ENCODE measurements around the gene FGF12.

DNA sequence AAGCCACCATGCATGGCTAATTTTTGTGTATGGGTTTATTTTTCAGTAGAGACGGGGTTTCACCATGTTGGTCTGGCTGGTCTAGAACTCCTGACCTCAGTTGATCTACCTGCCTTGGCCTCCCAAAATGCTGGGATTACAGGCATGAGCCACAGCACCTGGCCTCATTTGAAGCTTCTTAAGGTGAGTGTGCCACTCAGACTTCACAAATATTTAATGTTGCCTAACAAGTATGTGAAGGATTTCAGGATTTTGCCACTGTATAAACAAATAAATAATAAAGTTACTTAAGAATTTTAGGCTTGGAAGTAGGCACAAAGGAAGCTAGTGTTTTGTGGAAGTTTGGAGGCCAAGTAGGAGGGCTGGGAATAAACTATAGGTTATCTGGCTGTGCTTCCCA lies 73.5 kb downstream of the FGF12 start:
- TF ChIP-seq FOXA1 (IDR thresholded peaks at IDR 0.05) (no peak), BHLHE40 (IDR thresholded peaks at IDR 0.05; ENCODE audit: borderline replicate concordance) (no peak), FOXM1 (IDR thresholded peaks at IDR 0.05; ENCODE audit: borderline replicate concordance) (no peak), ELF4 (IDR thresholded peaks at IDR 0.05) (no peak), SUZ12 (IDR thresholded peaks at IDR 0.05) (no peak), NFRKB (IDR thresholded peaks at IDR 0.05) (no peak), HDGF (IDR thresholded peaks at IDR 0.05; ENCODE audit: borderline replicate concordance) (no peak), SP1 (IDR thresholded peaks at IDR 0.05) (no peak), FOXK2 (IDR thresholded peaks at IDR 0.05) (no peak), LEF1 (IDR thresholded peaks at IDR 0.05; ENCODE audit: borderline replicate concordance) (no peak), TARDBP (IDR thresholded peaks at IDR 0.05) (no peak), L3MBTL2 (conservative IDR thresholded peaks at IDR 0.05) (no peak), ZNF384 (IDR thresholded peaks at IDR 0.05) (no peak)
- TF ChIP-seq, protein P1, sequence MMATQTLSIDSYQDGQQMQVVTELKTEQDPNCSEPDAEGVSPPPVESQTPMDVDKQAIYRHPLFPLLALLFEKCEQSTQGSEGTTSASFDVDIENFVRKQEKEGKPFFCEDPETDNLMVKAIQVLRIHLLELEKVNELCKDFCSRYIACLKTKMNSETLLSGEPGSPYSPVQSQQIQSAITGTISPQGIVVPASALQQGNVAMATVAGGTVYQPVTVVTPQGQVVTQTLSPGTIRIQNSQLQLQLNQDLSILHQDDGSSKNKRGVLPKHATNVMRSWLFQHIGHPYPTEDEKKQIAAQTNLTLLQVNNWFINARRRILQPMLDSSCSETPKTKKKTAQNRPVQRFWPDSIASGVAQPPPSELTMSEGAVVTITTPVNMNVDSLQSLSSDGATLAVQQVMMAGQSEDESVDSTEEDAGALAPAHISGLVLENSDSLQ (IDR thresholded peaks at IDR 0.05) = no peak
